CD4-positive, alpha-beta T cell treated with Interleukin-4 for 1 hour (primary cell): ENCODE data around the gene PANK4.
A peak's percentile ranks its signal among the peaks of the same experiment; 100 is the strongest.

Experiments used
- DNase-seq, 2 donors: peaks; one replicate each; pipeline ENCODE4 v3.0.0-alpha.2; 2020 to 2022

The PANK4 gene

DNA sequence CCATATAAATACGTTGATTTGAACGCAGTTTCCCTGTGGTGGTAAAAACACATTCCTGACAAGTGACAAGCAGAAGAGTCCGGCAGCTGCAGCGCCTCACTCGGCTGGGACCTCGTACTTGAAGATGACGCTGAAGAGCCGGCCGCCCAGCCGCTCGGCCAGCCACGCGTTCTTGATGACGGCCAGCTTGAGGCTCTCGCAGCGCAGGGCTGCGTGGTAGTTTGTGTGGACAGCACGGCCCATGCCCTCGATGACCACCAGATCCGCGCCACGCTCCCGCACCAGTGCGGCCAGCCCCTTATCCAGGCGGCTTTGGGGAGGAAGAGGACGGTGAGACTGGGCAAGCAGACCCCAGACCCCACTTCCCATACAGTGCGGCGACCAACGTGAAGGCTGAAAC is 17.6 kb downstream of the PANK4 start:
- DNase-seq = no peak

DNA sequence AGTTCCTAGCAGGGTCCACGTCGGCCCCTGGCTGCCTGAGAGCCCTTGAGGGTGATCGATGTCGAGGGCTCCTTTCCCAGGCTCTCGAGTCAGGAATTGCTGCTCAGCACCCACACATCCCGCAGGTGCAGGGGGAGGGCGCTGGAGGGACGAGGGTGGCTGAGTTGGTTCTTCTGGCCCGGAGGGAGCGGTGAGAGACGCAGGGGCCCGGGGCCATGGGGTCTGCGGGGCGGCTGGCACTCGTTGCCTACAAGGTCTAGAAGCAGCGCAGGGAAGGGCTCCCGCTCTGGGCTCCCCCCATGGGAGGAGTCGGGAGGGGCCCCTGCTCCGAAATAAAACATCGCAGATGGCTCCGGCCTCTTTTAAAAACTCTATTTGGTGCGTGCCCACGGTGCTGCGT is 18.2 kb downstream of the PANK4 start:
- DNase-seq = no peak

DNA sequence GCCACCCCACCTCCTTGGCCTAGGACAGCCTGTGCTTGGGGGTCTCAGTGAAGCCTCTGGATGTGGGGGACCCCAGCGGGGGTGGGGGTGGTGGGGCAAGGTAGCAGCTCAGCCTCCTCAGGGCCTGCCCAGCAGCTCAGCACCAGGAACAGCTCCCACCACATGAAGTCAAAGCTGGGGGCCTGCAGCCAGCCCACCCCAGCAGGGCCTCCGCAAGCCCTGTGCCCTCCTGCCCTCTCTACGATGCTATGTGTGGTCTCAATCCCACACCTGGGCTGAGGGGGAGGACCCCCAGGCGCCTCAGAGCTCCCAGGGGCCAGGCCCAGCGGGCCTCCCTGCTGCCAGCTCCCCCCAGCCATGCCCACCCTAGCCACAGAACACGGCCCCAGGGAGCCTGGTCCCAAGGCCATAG is 18.6 kb downstream of the PANK4 start:
- DNase-seq = no peak

DNA sequence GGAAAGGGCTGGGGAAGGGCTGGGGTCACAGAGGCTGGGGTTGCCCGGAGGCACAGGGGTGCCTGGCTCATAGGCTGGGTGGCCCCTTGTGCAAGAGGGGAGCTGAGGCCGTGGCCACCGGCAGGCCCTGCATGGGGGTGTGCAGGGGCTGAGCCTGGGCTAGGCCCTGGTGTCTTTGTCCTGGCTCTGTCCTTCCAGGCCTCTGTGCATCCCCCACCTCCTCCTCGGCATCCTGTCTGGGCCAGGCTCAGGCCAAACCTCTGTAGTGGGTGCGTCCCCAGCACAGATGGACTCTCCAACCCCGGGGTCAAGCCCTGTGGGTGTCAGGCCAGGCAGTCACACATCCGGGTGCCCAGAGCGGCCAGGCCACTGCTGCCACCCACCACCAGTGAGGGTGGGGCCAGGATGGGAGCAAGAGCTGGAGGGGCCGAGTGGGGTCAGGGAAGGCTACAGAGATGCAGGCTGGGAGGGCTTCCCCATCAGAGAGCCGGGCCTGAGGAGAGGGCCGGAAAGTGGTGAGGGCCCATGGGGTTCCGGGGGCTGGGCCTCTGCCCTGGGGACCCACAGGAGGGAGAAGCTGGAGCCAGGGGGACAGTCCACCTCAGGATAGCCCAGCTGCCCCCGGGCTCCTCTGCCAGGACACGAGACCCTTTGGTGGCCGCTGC is 19.4 kb downstream of the PANK4 start:
- no peak for DNase-seq

DNA sequence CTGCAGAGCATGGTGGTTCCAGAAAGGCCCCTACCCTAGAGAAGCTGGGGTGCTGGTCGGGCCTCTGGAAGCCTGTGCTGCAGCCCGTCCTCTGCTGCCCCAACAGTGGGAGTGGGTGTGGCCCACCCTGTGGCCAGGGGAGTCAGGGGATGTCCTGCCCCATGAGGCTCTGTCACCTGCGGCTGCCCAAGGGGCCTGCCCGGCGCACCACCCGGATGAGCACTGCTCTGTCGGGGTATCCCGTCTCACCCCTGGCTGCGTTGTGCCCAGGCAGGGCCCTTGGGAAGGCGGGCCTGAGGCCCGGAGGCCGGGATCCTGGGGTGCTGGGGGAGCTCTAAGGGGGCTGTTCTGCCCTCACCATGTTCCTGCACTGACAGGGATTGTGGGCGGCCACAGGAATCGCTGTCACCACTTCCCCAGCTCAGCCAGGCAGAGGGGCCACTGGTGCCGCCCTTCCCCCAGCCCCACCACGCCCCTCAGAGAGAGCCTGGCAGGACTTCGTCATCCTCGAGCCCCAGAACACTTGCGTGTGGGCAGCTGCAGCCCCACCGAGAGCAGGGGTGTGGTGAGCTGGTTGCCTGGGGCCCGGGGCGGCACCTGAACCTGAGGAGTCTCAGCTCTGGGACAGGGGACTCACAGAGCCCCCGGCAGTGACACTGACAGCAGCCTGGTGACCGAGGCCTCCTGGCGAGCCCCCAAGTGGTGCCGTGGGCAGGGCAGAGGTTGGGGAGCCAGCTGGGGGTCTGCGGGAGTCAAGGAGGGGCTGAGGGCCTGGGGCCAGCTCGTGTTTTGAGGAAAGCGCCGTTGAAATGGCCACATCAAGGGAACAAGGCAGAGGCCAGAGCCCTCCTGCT is 20.2 kb downstream of the PANK4 start:
- DNase-seq = no peak

DNA sequence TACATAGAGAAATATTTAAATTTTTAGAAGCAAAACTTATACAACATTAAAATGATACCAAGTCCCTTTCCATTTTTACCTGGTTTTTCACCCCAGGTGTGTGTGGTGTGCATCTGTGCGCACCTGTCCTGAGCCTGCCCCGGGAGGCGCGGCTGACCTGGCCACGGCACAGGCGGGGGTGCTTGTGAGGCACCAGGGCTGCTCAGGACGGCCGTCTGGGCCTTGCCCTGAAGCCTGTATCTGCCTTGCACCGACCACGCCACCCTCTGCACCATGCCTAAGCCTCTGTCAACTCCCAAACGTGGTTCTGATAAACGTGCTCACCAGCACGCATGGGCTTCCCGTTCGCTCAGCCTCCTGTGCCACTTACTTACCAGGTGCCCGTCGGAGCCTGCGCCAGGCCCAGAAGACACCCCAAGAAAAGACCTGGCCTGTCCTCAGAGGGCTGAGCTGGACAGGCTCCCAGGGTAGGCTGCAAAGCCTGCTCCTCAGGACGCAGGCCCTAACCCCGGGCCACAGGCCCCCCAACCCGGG is 20.9 kb downstream of the PANK4 start:
- DNase-seq = no peak

DNA sequence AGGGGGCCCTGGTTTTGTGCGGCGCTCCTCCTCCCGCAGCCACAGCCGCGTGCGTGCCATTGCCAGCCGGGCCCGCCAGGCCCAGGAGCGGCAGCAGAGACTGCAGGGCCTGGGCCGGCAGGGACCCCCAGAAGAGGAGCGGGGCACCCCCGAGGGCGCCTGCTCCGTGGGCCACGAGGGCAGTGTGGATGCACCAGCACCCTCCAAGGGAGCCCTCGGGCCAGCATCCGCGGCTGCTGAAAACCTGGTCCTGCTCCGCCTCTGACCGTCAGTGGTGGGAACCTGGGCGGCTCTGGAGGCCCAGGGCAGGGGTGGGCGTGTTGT is 21.5 kb downstream of the PANK4 start:
- DNase-seq = no peak

DNA sequence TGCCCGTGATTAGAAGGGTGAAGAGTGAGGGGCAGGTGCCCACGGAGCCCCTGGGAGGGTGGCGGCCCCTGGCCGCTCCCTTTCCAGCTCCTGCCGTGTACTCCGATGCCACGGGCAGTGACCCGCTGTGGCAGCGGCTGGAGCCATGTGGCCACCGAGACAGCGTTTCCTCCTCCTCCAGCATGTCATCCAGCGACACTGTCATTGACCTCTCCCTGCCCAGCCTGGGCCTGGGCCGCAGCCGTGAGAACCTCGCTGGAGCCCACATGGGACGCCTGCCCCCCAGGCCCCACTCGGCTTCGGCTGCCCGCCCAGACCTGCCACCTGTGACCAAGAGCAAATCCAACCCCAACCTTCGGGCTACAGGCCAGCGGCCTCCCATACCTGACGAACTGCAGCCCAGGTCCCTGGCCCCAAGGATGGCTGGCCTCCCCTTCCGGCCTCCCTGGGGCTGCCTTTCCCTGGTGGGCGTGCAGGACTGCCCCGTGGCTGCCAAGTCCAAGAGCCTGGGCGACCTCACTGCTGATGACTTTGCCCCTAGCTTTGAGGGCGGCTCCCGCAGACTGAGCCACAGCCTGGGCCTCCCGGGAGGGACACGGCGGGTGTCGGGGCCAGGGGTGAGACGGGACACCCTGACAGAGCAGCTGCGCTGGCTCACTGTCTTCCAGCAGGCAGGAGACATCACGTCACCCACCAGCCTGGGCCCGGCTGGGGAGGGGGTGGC is 22.0 kb downstream of the PANK4 start:
- no peak for DNase-seq

DNA sequence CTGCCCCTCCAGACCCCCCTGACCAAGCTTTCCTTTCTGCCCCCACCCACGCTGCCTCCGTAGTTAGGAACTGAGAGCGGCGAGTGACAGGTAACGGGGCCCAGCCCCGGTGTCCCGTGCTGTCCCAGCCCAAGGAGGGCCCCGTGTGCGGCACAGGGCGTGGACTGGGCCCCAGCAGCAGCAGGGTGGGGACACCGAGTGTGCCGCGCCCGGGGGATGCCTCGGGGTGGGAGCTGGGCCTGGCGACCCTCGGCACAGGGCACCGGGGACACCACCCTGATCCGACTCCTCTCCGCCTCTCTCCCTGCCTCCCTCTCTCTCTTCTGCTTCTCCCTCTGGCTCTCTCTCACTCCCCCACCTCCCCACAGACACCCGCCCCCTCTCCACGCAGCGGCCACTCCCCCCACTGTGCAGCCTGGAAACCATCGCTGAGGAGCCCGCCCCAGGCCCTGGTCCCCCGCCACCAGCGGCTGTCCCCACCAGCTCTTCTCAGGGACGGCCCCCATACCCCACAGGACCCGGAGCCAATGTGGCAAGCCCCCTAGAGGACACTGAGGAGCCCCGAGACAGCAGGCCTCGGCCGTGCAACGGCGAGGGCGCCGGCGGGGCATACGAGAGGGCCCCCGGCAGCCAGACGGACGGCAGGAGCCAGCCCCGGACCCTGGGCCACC is 22.7 kb downstream of the PANK4 start:
- DNase-seq = no peak

DNA sequence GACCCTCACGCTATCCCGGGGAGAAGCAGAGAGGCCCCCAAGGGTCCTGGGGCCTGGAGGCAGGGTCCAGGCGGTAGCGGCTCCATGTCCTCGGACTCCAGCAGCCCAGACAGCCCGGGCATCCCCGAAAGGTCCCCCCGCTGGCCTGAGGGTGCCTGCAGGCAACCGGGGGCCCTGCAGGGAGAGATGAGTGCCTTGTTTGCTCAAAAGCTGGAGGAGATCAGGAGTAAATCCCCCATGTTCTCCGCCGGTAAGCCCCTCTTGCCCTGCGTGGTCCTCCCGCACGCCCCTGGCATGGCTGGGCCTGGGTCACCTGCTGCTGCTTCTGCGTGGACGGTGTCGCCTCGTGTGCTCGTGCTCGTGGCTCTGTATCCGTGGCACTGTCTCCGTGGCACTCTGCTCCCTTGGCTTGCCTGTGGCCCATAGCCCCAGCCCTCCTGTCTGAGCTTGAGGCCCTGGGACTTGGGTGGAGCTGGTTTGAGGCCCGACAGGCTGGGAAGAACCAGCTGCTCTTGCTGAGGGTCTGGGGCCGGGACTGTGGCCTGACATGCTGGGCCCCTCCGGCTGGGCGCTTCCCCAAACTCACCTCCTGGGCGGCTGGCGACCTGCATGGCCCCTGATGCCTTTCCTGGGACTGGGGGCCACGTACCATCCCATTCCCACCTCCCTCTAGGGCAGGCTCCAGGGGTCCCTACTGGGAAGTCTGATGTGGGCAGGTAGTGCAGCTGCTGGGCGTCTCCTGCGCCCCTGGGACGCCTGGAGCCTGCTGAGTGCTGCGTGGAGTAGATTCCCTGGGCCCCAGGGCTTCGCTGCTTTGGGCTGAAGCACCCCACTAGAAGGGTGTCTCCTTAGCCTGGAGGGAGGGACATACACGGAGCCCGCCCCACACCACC is 23.5 kb downstream of the PANK4 start:
- no peak for DNase-seq

DNA sequence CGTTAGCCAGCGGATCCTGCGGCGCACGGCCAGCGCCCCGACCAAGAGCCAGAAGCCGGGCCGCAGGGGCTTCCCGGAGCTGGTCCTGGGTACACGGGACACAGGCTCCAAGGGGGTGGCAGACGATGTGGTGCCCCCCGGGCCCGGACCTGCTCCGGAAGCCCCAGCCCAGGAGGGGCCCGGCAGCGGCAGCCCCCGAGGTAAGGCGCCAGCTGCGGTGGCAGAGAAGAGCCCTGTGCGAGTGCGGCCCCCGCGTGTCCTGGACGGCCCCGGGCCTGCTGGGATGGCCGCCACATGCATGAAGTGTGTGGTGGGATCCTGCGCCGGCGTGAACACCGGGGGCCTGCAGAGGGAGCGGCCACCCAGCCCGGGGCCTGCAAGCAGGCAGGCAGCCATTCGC is 24.2 kb downstream of the PANK4 start:
- no peak for DNase-seq

DNA sequence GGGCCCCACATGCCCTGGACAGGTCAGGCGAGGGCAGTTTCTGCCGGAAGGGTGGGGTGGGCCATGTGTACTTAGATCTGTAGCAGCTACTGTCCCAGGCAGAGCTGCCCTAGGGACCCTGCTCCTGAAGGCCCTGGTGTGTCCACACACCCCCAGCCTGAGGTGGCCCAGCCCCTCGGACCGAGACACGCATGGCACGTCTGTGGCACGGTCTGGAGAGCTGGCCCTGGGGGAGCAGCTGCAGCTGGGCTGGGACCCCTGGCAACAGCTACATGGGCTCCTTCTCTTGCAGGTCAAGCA is 24.6 kb downstream of the PANK4 start:
- no peak for DNase-seq

DNA sequence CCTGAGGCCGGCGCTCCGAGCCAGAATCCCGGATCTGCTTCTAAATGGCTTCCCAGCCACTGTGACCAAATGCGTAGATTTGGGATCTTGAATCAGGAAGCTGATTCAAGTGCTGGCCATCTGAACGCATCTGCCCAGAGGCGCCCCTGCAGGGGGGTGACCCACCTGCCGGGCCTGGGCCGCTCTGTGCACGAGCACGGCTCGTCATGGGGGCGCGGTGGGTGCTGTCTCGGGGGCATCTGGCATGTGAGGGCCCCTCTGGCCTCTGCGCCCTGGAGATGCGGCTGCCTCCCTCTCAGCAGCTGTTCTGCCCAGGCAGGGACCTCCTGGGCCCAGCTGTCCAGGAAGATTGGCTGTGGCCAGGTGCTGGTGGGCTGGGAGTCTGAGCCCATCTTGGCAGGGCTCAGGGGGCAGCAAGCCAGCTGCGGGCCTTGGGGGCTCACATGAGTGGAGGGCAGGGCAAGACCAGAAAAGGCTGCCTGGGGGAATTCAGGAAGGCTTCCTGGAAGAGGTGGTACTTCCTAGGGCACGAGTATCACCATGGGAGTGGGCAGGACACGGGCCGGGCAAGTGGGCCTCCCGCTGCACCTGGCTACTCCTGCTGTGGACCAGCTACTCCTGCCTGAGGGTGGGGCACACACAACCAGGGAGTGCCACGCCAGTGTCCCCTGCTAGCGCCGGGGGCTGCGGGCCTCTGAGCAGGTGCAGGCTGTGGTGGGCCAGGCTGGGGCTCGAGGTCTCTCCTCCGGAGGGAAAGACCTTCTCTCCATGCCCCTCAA is 25.2 kb downstream of the PANK4 start:
- DNase-seq = no peak

DNA sequence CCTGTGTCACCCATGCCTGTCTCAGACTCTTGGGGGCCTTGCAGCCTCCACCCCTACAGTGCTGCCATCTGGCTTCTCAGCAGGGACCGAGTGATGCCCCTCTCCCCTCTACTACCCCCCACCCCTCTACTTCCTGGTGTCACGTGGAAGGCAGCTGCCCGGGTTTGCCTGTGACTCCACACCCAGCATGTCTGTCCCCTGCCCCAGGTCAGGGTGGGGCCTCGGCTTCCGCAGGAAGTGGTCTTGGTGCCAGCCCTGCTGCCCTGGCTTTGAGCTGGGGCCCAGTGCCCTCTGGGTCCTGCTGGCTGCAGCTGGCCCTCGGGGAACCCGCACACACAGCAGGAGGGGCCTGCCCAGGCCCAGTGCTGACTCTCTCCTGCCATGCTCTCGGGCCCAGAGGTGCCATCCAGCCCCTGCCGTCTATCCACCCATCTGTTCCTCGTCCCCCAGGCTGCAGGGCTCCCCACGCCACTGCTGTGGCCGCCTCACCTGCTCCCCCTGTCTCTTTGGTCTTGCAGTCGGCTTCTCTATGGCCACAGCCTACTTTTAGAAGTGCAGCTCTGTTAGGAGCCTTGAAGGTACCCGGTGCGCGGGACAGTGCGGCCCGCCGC is 26.3 kb downstream of the PANK4 start:
- DNase-seq = peak; percentile 25 to 30

DNA sequence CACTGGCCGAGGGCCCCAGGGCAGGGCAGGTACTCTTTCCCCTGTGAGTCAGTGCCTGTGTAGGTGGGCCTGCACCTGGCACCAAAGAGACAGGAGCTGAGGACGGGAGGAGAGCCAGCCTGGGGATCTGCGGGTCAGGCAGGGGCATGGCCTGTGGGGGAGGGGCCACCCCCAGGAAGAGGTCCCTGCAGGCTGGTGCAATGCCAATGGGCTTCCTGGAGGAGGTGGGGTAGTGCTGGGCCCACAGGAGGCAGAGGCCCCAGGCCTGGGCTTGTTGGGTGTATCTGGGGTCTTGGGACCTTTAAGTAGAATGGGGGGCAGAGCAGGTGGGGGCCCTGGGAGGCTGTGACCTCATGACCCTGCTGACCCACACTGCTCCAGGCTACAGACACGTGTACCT is 27.1 kb downstream of the PANK4 start:
- no peak for DNase-seq

DNA sequence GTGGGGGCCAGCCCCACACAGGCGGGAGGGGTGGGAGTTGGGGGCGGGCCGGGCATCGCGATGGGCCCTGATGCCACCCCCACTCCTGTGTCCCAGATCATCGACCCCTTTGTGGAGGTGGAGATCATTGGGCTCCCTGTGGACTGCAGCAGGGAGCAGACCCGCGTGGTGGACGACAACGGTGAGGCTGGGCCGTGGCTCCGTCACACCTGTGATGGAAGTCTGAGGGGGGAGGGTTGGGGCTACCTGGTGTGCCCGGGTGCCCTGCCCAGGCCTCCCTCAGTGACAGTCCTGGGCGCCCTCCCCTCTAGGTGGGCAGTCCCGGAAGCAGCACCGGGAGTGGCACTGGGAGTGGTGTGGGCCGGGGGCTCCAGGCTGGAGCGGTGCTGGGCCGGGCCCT is 27.7 kb downstream of the PANK4 start:
- no peak for DNase-seq

DNA sequence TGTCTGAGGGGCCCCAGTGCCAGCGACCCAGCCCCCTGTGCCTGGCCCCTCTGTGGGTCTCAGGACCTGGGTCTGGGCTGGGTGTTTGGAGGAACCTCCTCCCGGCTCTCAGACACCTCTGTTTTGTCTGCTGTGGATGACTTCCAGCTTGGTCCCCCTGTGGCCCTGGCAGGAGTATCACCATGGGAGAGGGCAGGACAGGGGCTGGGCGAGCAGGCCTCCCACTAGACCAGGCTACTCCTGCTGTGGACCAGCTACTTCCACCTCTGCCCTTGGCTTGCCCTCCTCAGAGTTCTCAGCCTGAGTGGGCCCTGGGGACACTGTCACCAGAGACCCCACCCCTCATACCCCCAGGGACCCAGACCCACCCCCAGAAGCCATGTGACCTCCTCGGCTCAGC is 28.5 kb downstream of the PANK4 start:
- no peak for DNase-seq

DNA sequence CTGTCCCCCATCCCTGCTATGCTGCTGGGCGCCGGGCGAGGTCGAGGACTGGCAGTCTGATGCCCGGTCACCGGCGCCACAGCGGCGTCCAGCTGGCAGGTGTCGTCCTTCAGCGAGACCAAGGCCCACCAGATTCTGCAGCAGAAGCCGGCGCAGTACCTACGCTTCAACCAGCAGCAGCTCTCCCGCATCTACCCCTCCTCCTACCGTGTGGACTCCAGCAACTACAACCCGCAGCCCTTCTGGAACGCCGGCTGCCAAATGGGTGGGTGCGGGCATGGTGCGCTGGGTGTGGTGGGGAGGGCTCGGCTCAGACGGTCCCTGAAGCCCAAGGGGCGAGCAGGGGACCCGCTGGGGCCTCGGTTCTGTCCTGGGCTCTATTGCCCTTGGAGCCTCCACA is 29.6 kb downstream of the PANK4 start:
- DNase-seq = no peak

DNA sequence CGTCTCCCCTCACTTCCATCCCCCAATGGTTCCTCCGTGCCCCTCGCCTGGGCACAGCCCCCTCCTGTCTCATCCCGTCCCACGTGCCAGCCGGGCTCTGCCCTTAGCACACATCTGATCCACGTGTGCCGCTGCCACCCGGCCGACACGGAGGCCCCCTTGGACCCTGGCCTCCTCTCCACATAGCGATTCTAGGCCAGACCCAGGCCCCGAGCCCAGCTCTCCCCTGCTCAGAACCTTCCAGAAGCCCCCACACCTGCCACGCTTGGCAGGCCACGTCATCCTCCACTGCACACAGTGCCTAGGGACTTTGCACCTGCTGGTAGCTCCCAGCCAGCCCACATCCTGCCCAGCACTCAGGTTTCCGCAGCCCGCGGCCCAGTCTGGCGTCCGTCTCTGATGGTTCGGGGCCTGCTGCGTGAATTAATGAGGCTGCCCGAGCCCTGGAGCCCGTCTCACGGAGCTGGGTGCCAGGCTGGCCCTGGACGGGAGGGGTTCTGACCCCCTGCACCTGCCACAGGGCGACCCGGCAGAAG is 30.2 kb downstream of the PANK4 start:
- DNase-seq = peak; percentile 51 to 66

DNA sequence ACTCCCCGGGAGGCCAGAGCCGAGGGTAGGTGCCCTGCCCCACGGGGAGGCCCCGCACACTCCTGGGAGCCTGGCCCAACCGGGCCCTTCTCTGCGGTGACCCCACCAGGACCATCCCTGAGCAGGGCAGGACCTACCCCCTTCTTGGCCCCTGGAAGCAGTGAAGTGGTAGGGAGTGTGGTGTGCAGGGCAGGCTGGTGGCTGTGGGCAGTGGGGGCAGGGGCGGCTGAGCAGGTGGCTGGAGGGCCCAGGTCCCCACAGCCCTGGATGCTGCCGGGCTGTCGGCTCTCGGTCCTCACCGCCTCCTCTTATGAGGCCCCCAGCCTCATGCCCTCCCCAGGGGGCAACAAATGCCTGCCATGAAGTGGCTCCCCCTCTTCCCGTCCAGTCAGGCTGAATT is 30.9 kb downstream of the PANK4 start:
- no peak for DNase-seq

DNA sequence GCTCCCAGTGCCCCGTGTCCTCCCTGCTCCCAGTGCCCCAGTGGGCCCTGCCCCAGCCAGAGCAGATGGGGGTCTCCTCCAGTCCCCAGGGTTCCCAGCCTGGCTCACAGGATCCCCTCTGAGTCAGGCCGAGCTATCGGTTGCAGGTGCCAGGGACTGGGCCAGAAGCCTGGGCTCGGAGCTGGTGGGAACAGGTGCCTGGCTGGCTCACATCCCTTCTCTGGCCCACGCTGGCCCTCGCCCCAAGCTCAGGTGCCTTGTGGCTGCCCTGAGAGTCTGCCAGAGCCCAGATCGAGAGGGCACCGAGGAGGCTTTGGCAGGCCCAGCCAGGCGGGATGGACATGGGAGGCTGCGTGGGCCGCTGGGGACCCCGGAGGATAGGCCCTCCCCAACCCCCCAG is 31.4 kb downstream of the PANK4 start:
- DNase-seq = no peak
